Stomach (tissue), 9 donors: ENCODE measurements around the gene SEC24D. TPM values are rescaled to one million over a fixed set of nuclear protein-coding genes. Genes with fewer than 3 reads are reported as not detected.

Experiments used
- DNase-seq, 2 donors: peaks; one replicate each; pipeline versions ENCODE4 v3.0.0 to v3.0.0-alpha.2; 2013 to 2019
- H3K27ac ChIP-seq, 5 donors: fragments of 200-600 bp in 4 of 5; sonication (generic) in 4 of 5; one replicate each; pipeline ENCODE4 v1.5.1; 2013 to 2019; ENCODE audit warnings: mild to moderate bottlenecking in 1 of 5, moderate library complexity in 1 of 5
- H3K27me3 ChIP-seq, 3 donors: fragments of 200-600 bp; sonication (generic); one replicate each; pipeline ENCODE4 v1.5.1; 2017 to 2019; ENCODE audit warnings: mixed run types in 1 of 3
- H3K36me3 ChIP-seq, 4 donors: fragments of 200-600 bp; sonication (generic); 1 replicate in 3 of 4; 2 replicates in 1 of 4; pipeline ENCODE4 v1.5.1; 2016 to 2019
- H3K4me1 ChIP-seq, 4 donors: fragments of 200-600 bp; sonication (generic); one replicate each; pipeline ENCODE4 v1.5.1; 2016 to 2019
- H3K4me3 ChIP-seq, 4 donors: fragments of 200-600 bp; sonication (generic) in 3 of 4; one replicate each; pipeline ENCODE4 v1.5.1; 2016 to 2019; ENCODE audit warnings: mild to moderate bottlenecking in 1 of 4
- H3K9me3 ChIP-seq, 4 donors: fragments of 200-600 bp; sonication (generic); one replicate each; pipeline ENCODE4 v1.5.1; 2016 to 2019
- CTCF ChIP-seq, 7 experiments: fragments of 450-650 bp in 4 of 7; fragments of 200-600 bp in 3 of 7; sonication (generic) in 3 of 7; IDR thresholded peaks; one replicate each; pipeline ENCODE4 v1.5.1; 2016 to 2019; ENCODE audit warnings: antibody characterized with exemption in 7 of 7, control low read depth in 2 of 7, mild to moderate bottlenecking in 1 of 7
- EP300 ChIP-seq: sonication (generic); formaldehyde crosslinking; IDR thresholded peaks from one replicate; pipeline ENCODE4 v1.6.1; 2017; ENCODE audit warnings: antibody characterized with exemption
- POLR2A ChIP-seq, 4 donors: fragments of 450-650 bp; IDR thresholded peaks; one replicate each; pipeline ENCODE4 v1.6.1; 2016; ENCODE audit warnings: antibody characterized with exemption in 4 of 4, control low read depth in 2 of 4, mild to moderate bottlenecking in 1 of 4, moderate library complexity in 1 of 4
- POLR2AphosphoS5 ChIP-seq, 3 donors: sonication (generic); formaldehyde crosslinking; IDR thresholded peaks; one replicate each; pipeline ENCODE4 v1.6.1; 2016; ENCODE audit warnings: antibody characterized with exemption in 3 of 3
- WGBS, 5 donors: extraction: QIAGEN DNeasy Blood & Tissue Kit in 3 of 5; methylation state at CpG; one replicate each; pipeline versions ENCODE4 v1.1.5 to v1.1.7; 2013 to 2018; 5-methylcytosine and 5-hydroxymethylcytosine counted together
- intact Hi-C: fragments of 100-400 bp; cut with DNase I; formaldehyde crosslinking; loops from one replicate; pipeline ENCODE4 v1.15.1; 2023; ENCODE audit warnings: low total_unique reads
- polyA plus RNA-seq, 3 donors: library from polyadenylated mRNA; stranded (reverse); fragments of 200-250 nt; gene quantifications; one replicate each; pipeline ENCODE4 v1.2.3, GENCODE V29; 2013
- total RNA-seq, 5 donors: library from RNA; depleted of rRNA; stranded (reverse); fragments of >200 nt; gene quantifications; one replicate each; pipeline versions ENCODE4 v1.1.0 to v1.2.3, GENCODE V29; 2014 to 2016
- donor health status: healthy with polysubstance abuse.
- donor health status: Bipolar disorder and iron deficiency.
- donor health status: healthy.

The SEC24D gene
- total and polyA plus RNA-seq, 8 donors, result 6.7 to 132 (median 29.0) TPM

- no peak for TF ChIP-seq POLR2A (IDR thresholded peaks at IDR 0.05)
- TF ChIP-seq CTCF (IDR thresholded peaks at IDR 0.05), result no peak
- TF ChIP-seq POLR2AphosphoS5 (IDR thresholded peaks at IDR 0.05), result no peak
- TF ChIP-seq EP300, result no peak
- 58 to 84% (median 73%) methylated on average over 3 of the region's 3 CpGs for WGBS, 5 donors
- H3K36me3 ChIP-seq, result peaks cover 12 to 100% (median 94%) of the 10 kb centered on the region in 4 donors
These were observed 103.2 kb downstream of the SEC24D start for GRCh38 chr4:118732591-118733330.

GRCh38 chr4:118730683-118731082 lies 105.2 kb downstream of the SEC24D start:
- Histone ChIP-seq H3K4me1 (no peaks in the 10 kb centered on the region), H3K27ac (no peak overlapping the region), H3K36me3 (peaks cover 22 to 100% (median 94%) of the 10 kb centered on the region in 4 donors), H3K27me3 (no peaks in the 10 kb centered on the region), H3K9me3 (no peaks in the 10 kb centered on the region), H3K4me3 (no peak overlapping the region)
- no peak for DNase-seq
- TF ChIP-seq POLR2AphosphoS5 (IDR thresholded peaks at IDR 0.05) (no peak), POLR2A (IDR thresholded peaks at IDR 0.05) (no peak), CTCF (IDR thresholded peaks at IDR 0.05) (no peak), EP300 (no peak)
- intact Hi-C loops, result no loop called here

More at GRCh38 chr4:118732591-118733330, 103.2 kb downstream of the SEC24D start:
- H3K4me1 ChIP-seq, result peaks cover 0 to 5% (median 0%) of the 10 kb centered on the region in 4 donors
- no peaks in the 10 kb centered on the region for H3K9me3 ChIP-seq
- no peak for DNase-seq
- H3K27ac ChIP-seq, result peak overlapping the region in 1 of 5 donors; percentile 13
- H3K27me3 ChIP-seq, result no peaks in the 10 kb centered on the region
- intact Hi-C loops, result no loop called here
- no peak overlapping the region for H3K4me3 ChIP-seq

- Histone ChIP-seq H3K27ac (no peak overlapping the region), H3K9me3 (no peaks in the 10 kb centered on the region), H3K4me1 (no peaks in the 10 kb centered on the region), H3K27me3 (no peaks in the 10 kb centered on the region), H3K36me3 (peaks cover 22 to 100% (median 99%) of the 10 kb centered on the region in 4 donors), H3K4me3 (no peak overlapping the region)
- 70 to 89% (median 88%) methylated on average over 6 of the region's 6 CpGs for WGBS, 5 donors
- TF ChIP-seq POLR2AphosphoS5 (IDR thresholded peaks at IDR 0.05) (no peak), EP300 (no peak), CTCF (IDR thresholded peaks at IDR 0.05) (no peak), POLR2A (IDR thresholded peaks at IDR 0.05) (no peak)
- peak in 1 of 2 donors; percentile 26 for DNase-seq
- intact Hi-C loops, result no loop called here
These were observed 106.3 kb downstream of the SEC24D start for GRCh38 chr4:118729287-118730286.

- no peak for TF ChIP-seq POLR2A (IDR thresholded peaks at IDR 0.05)
- no peak for TF ChIP-seq POLR2AphosphoS5 (IDR thresholded peaks at IDR 0.05)
- Histone ChIP-seq H3K4me1 (no peaks in the 10 kb centered on the region), H3K27me3 (no peaks in the 10 kb centered on the region), H3K9me3 (no peaks in the 10 kb centered on the region), H3K4me3 (no peak overlapping the region), H3K36me3 (peaks cover 22 to 100% (median 97%) of the 10 kb centered on the region in 4 donors), H3K27ac (no peak overlapping the region)
- WGBS, 5 donors, result 47 to 78% (median 54%) methylated on average over 1 of the region's 1 CpG
- intact Hi-C loops, result no loop called here
- DNase-seq, result no peak
These were observed 108.6 kb downstream of the SEC24D start for GRCh38 chr4:118727360-118727759.
